Spleen (tissue), 11 donors: ENCODE results near the gene ABCC1. TPM values are rescaled to one million over a fixed set of nuclear protein-coding genes. Genes with fewer than 3 reads are reported as not detected.

ENCODE experiments used
- DNase-seq: peaks from one replicate; pipeline ENCODE4 v3.0.0-alpha.2; 2020
- H3K27ac ChIP-seq, 8 donors: fragments of 200-600 bp; sonication (generic) in 7 of 8; 1 replicate in 4 of 8; 2 replicates in 4 of 8; pipeline versions ENCODE4 v1.5.0 to v1.8.0; 2016 to 2021; ENCODE audit warnings: inconsistent platforms in 4 of 8, mild to moderate bottlenecking in 4 of 8, moderate library complexity in 1 of 8
- H3K27me3 ChIP-seq, 7 donors: fragments of 200-600 bp; sonication (generic) in 6 of 7; replicated peaks in 1 of 7; 1 replicate in 4 of 7; 2 replicates in 3 of 7; pipeline versions ENCODE4 v1.5.0 to v1.8.0; 2016 to 2021; ENCODE audit warnings: inconsistent platforms in 3 of 7, mild to moderate bottlenecking in 1 of 7
- H3K36me3 ChIP-seq, 6 donors: fragments of 200-600 bp; sonication (generic) in 5 of 6; 1 replicate in 4 of 6; 2 replicates in 2 of 6; pipeline versions ENCODE4 v1.5.0 to v1.8.0; 2016 to 2021; ENCODE audit warnings: inconsistent platforms in 2 of 6
- H3K4me1 ChIP-seq, 6 donors: fragments of 200-600 bp; sonication (generic) in 5 of 6; 1 replicate in 3 of 6; 2 replicates in 3 of 6; pipeline versions ENCODE4 v1.5.0 to v1.8.0; 2016 to 2021; ENCODE audit warnings: inconsistent platforms in 3 of 6
- H3K4me3 ChIP-seq, 8 donors: fragments of 200-600 bp; sonication (generic) in 7 of 8; 1 replicate in 4 of 8; 2 replicates in 4 of 8; pipeline versions ENCODE4 v1.5.0 to v1.8.0; 2016 to 2021; ENCODE audit warnings: inconsistent platforms in 4 of 8, mild to moderate bottlenecking in 4 of 8, moderate library complexity in 2 of 8
- H3K9me3 ChIP-seq, 8 donors: fragments of 200-600 bp; sonication (generic) in 7 of 8; 1 replicate in 4 of 8; 2 replicates in 4 of 8; pipeline versions ENCODE4 v1.5.0 to v1.8.0; 2016 to 2021; ENCODE audit warnings: inconsistent platforms in 4 of 8
- CTCF ChIP-seq, 11 experiments: fragments of 200-600 bp in 7 of 11; fragments of 450-650 bp in 4 of 11; sonication (generic) in 4 of 11; IDR thresholded peaks in 8 of 11; conservative IDR thresholded peaks in 3 of 11; 1 replicate in 7 of 11; 2 replicates in 4 of 11; pipeline versions ENCODE4 v1.4.0 to v1.8.0; 2016 to 2021; ENCODE audit warnings: antibody characterized with exemption in 11 of 11, inconsistent platforms in 4 of 11, mild to moderate bottlenecking in 1 of 11
- POLR2A ChIP-seq, 3 donors: fragments of 450-650 bp; IDR thresholded peaks; one replicate each; pipeline ENCODE4 v1.5.1; 2017; ENCODE audit warnings: antibody characterized with exemption in 3 of 3, mild to moderate bottlenecking in 1 of 3
- POLR2AphosphoS5 ChIP-seq, 3 donors: sonication (generic); formaldehyde crosslinking; IDR thresholded peaks; one replicate each; pipeline ENCODE4 v1.5.1; 2017; ENCODE audit warnings: antibody characterized with exemption in 3 of 3
- WGBS, 5 donors: extraction: QIAGEN DNeasy Blood & Tissue Kit in 3 of 5; methylation state at CpG; one replicate each; pipeline versions ENCODE4 v1.1.5 to v1.1.7; 2013 to 2018; 5-methylcytosine and 5-hydroxymethylcytosine counted together
- intact Hi-C: fragments of 100-400 bp; cut with DNase I; formaldehyde crosslinking; loops from one replicate; pipeline ENCODE4 v1.15.0; 2023; ENCODE audit warnings: low total_unique reads
- polyA plus RNA-seq, 3 donors: library from polyadenylated mRNA; stranded (reverse); fragments of 200-250 nt; gene quantifications; one replicate each; pipeline ENCODE4 v1.2.1, GENCODE V29; 2013
- total RNA-seq, 7 donors: library from RNA; depleted of rRNA in 3 of 7; stranded (reverse); fragments of >200 nt in 3 of 7; fragmentation: NEBNext Ultra II Directional in 4 of 7; extraction: Animal tissue kit (Norgen Biotek cat#: 25700) in 4 of 7; gene quantifications; one replicate each; pipeline versions ENCODE4 v1.1.0 to v1.2.1, GENCODE V29; 2016 to 2021
- donor health status: healthy with polysubstance abuse.
- donor health status: DM: no; HTN: no; CAD: no; lungs with moderate emphysema.
- donor health status: DM: no; HTN: no; CAD: no.
- donor health status: Bipolar disorder and iron deficiency.
- donor health status: healthy.
- donor health status: DM: no; HTN: no; CAD: no.
- donor health status: DM: yes; HTN: yes; CAD: no.

The ABCC1 gene
- total and polyA plus RNA-seq, 10 donors, result 7.8 to 65.7 (median 52.5) TPM

DNA sequence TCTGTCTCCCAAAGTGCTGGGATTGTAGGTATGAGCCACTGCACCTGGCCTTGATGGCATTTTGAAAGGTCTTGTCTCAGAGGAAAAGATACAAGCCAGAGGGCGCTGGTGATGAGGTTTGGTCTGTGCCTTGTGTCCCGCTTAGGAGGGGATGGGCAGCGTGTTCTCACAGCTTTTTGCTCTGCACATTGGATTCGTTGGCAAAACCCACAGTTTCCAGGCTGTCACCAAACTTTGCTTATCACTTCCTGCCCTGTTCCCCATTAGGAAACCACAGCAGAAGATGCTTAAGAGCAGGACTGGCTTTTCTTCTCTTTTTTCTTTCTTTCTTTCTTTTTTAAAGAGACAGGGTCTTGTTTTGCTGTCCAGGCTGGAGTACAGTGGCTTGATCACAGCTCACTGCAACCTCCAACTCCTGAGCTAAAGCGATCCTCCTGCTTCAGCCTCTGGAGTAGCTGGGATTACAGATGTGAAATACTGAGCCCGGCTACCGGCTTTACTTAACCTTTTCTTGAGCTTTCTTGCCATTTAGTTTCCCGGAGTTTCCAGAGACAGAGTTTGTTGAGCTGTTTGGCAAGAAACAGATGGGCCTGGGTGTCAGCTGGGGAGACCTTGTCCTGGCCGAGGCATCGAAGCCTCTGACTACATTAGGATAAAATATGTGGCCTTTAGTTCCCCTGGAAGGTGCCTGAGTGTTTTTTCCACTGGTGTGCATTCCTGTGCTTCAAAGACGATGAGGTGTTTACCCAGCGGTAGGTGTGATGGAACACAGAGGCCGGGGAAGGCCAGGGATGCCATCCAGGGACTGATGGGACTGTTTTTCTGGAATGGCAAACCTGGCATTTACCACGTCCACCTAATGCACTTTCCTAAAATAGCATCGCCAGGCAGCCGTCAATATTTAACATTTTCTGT lies 112.9 kb downstream of the ABCC1 start:
- Histone ChIP-seq H3K4me3 (no peak overlapping the region), H3K36me3 (peaks cover 0 to 98% (median 20%) of the 10 kb centered on the region in 6 donors), H3K9me3 (no peaks in the 10 kb centered on the region), H3K4me1 (peaks cover 0 to 30% (median 19%) of the 10 kb centered on the region in 6 donors), H3K27me3 (no peaks in the 10 kb centered on the region), H3K27ac (peak overlapping the region in 5 of 8 donors; percentile 26 to 60 (median 32))
- no peak for DNase-seq
- intact Hi-C loops, result no loop called here
- no peak for TF ChIP-seq POLR2AphosphoS5 (IDR thresholded peaks at IDR 0.05)
- TF ChIP-seq CTCF (IDR thresholded peaks at IDR 0.05 in 8 of 11, conservative IDR thresholded peaks at IDR 0.05 in 3 of 11), result peak in 1 of 11 experiments; percentile 9
- no peak for TF ChIP-seq POLR2A (IDR thresholded peaks at IDR 0.05)
- WGBS, 5 donors, result 50 to 61% (median 50%) methylated on average over 16 of the region's 16 CpGs

GRCh38 chr16:16063683-16064082 lies 114.3 kb downstream of the ABCC1 start:
- Histone ChIP-seq H3K27ac (no peak overlapping the region), H3K27me3 (no peaks in the 10 kb centered on the region), H3K4me1 (peaks cover 0 to 40% (median 25%) of the 10 kb centered on the region in 6 donors), H3K36me3 (peaks cover 0 to 98% (median 23%) of the 10 kb centered on the region in 6 donors), H3K4me3 (no peak overlapping the region), H3K9me3 (no peaks in the 10 kb centered on the region)
- WGBS, 5 donors, result 42 to 61% (median 53%) methylated on average over 2 of the region's 2 CpGs
- DNase-seq, result no peak
- intact Hi-C loops, result no loop called here
- TF ChIP-seq CTCF (IDR thresholded peaks at IDR 0.05 in 8 of 11, conservative IDR thresholded peaks at IDR 0.05 in 3 of 11) (no peak), POLR2A (IDR thresholded peaks at IDR 0.05) (no peak), POLR2AphosphoS5 (IDR thresholded peaks at IDR 0.05) (no peak)

- 92 to 98% (median 95%) methylated on average over 4 of the region's 4 CpGs for WGBS, 5 donors
- Histone ChIP-seq H3K27ac (no peak overlapping the region), H3K4me3 (no peak overlapping the region), H3K4me1 (peaks cover 0 to 40% (median 25%) of the 10 kb centered on the region in 6 donors), H3K36me3 (peaks cover 0 to 98% (median 21%) of the 10 kb centered on the region in 6 donors), H3K9me3 (no peaks in the 10 kb centered on the region), H3K27me3 (no peaks in the 10 kb centered on the region)
- intact Hi-C loops, result no loop called here
- no peak for TF ChIP-seq POLR2AphosphoS5 (IDR thresholded peaks at IDR 0.05)
- no peak for TF ChIP-seq POLR2A (IDR thresholded peaks at IDR 0.05)
- TF ChIP-seq CTCF (IDR thresholded peaks at IDR 0.05 in 8 of 11, conservative IDR thresholded peaks at IDR 0.05 in 3 of 11), result no peak
- no peak for DNase-seq
These were observed 115.5 kb downstream of the ABCC1 start for GRCh38 chr16:16064874-16065384.

GRCh38 chr16:16067127-16067526 lies 117.7 kb downstream of the ABCC1 start:
- Histone ChIP-seq H3K4me1 (peaks cover 0 to 45% (median 15%) of the 10 kb centered on the region in 6 donors), H3K27ac (peak overlapping the region in 6 of 8 donors; percentile 7 to 56 (median 38)), H3K4me3 (no peak overlapping the region), H3K9me3 (no peaks in the 10 kb centered on the region), H3K27me3 (no peaks in the 10 kb centered on the region), H3K36me3 (peaks cover 0 to 98% (median 29%) of the 10 kb centered on the region in 6 donors)
- intact Hi-C loops, result no loop called here
- DNase-seq, result no peak
- no peak for TF ChIP-seq POLR2A (IDR thresholded peaks at IDR 0.05)
- peak in 1 of 3 donors; percentile 29 for TF ChIP-seq POLR2AphosphoS5 (IDR thresholded peaks at IDR 0.05)
- TF ChIP-seq CTCF (IDR thresholded peaks at IDR 0.05 in 8 of 11, conservative IDR thresholded peaks at IDR 0.05 in 3 of 11), result no peak
- WGBS, 5 donors, result 71 to 88% (median 86%) methylated on average over 12 to 13 of the region's 13 CpGs
